Small intestine (tissue), 7 donors: ENCODE data around the gene BRMS1. TPM values are rescaled to one million over a fixed set of nuclear protein-coding genes. Genes with fewer than 3 reads are reported as not detected.
A peak's percentile ranks its signal among the peaks of the same experiment; 100 is the strongest.

Experiments
- DNase-seq, 2 donors: peaks; one replicate each; pipeline versions ENCODE4 v3.0.0 to v3.0.0-alpha.2; 2013
- FAIRE-seq: peaks from 2 replicates; lab custom pipeline; 2012; peaks lifted over from hg19 to GRCh38; lab: Jason Lieb, UNC
- H3K27ac ChIP-seq, 3 donors: one replicate each; pipeline ENCODE4 v1.5.1; 2013; ENCODE audit warnings: low read length in 2 of 3, mild to moderate bottlenecking in 2 of 3, control low read depth in 1 of 3, inconsistent platforms in 1 of 3, low read depth in 1 of 3, moderate library complexity in 1 of 3
- H3K27me3 ChIP-seq, 3 donors: one replicate each; pipeline ENCODE4 v1.6.1; 2013; ENCODE audit warnings: low read length in 3 of 3, inconsistent platforms in 1 of 3; ENCODE audit not compliant: control insufficient read depth in 3 of 3, insufficient read depth in 3 of 3
- H3K36me3 ChIP-seq, 3 donors: one replicate each; pipeline ENCODE4 v1.6.1; 2013; ENCODE audit warnings: low read length in 3 of 3, inconsistent platforms in 1 of 3, low read depth in 1 of 3, mild to moderate bottlenecking in 1 of 3, moderate library complexity in 1 of 3; ENCODE audit not compliant: control insufficient read depth in 3 of 3, insufficient read depth in 2 of 3
- H3K4me1 ChIP-seq, 3 donors: one replicate each; pipeline ENCODE4 v1.6.1; 2013; ENCODE audit warnings: low read length in 2 of 3, inconsistent platforms in 1 of 3, low read depth in 1 of 3, mild to moderate bottlenecking in 1 of 3, moderate library complexity in 1 of 3; ENCODE audit not compliant: control insufficient read depth in 3 of 3, insufficient read depth in 2 of 3
- H3K4me3 ChIP-seq, 3 donors: one replicate each; pipeline ENCODE4 v1.5.1; 2013; ENCODE audit warnings: low read length in 3 of 3, control low read depth in 1 of 3, inconsistent platforms in 1 of 3, low read depth in 1 of 3, mild to moderate bottlenecking in 1 of 3, moderate library complexity in 1 of 3
- H3K9me3 ChIP-seq, 2 donors: one replicate each; pipeline ENCODE4 v1.6.1; 2013; ENCODE audit warnings: low read depth in 1 of 2, low read length in 1 of 2; ENCODE audit not compliant: control insufficient read depth in 2 of 2, insufficient read depth in 1 of 2
- WGBS, 3 donors: extraction: QIAGEN DNeasy Blood & Tissue Kit; methylation state at CpG; one replicate each; pipeline ENCODE4 v1.1.7; 2013; 5-methylcytosine and 5-hydroxymethylcytosine counted together
- polyA plus RNA-seq, 4 donors: library from polyadenylated mRNA; stranded (reverse) in 3 of 4; unstranded in 1 of 4; fragments of 200-250 nt in 3 of 4; fragments of 120-200 nt in 1 of 4; gene quantifications; one replicate each; pipeline versions ENCODE4 v1.2.1 to v1.2.3, GENCODE V29; 2013
- donor health status: healthy with polysubstance abuse.
- donor health status: control.
- donor health status: control.
- donor health status: Bipolar disorder and iron deficiency.
- donor health status: healthy.

The BRMS1 gene
- polyA plus RNA-seq, 4 donors: 33.5 to 77.5 (median 72.7) TPM

GRCh38 chr11:66331542-66332370, 13.1 kb downstream of the BRMS1 start:
- peaks cover 0 to 33% (median 0%) of the 10 kb centered on the region in 3 donors for H3K36me3 ChIP-seq
- H3K27ac ChIP-seq: no peak overlapping the region
- peaks cover 0 to 26% (median 0%) of the 10 kb centered on the region in 3 donors for H3K4me1 ChIP-seq
- no peaks in the 10 kb centered on the region for H3K9me3 ChIP-seq
- FAIRE-seq (no peak), DNase-seq (no peak)
- no peak overlapping the region for H3K4me3 ChIP-seq
- H3K27me3 ChIP-seq: no peaks in the 10 kb centered on the region
- WGBS, 3 donors: 91 to 92% (median 92%) methylated on average over 12 of the region's 12 CpGs

DNA sequence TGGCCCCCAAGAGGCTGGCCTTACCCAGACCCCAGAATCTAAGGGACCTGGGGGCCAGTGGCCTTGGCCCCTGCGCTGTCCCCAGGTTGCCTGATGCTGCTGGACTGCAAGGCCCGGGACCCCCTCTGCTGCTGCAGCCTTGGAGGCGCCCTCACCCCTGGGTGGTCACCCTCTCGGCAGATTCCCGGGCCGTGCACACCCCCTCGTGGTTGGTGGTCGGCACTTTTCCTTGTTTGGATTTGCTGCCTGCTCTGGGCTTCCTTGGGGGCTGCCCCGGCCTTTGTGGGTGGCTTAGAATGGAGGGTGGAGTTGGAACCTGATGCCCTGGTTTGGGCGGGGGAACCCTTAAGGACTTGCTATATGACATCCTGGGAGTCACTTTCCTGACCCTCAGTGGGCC, 14.0 kb downstream of the BRMS1 start:
- WGBS, 3 donors: 66 to 77% (median 74%) methylated on average over 10 of the region's 10 CpGs
- no peak overlapping the region for H3K27ac ChIP-seq
- peaks cover 0 to 32% (median 0%) of the 10 kb centered on the region in 3 donors for H3K36me3 ChIP-seq
- peaks cover 0 to 22% (median 0%) of the 10 kb centered on the region in 3 donors for H3K4me1 ChIP-seq
- H3K9me3 ChIP-seq: no peaks in the 10 kb centered on the region
- DNase-seq (no peak), FAIRE-seq (no peak)
- H3K4me3 ChIP-seq: no peak overlapping the region
- no peaks in the 10 kb centered on the region for H3K27me3 ChIP-seq

DNA sequence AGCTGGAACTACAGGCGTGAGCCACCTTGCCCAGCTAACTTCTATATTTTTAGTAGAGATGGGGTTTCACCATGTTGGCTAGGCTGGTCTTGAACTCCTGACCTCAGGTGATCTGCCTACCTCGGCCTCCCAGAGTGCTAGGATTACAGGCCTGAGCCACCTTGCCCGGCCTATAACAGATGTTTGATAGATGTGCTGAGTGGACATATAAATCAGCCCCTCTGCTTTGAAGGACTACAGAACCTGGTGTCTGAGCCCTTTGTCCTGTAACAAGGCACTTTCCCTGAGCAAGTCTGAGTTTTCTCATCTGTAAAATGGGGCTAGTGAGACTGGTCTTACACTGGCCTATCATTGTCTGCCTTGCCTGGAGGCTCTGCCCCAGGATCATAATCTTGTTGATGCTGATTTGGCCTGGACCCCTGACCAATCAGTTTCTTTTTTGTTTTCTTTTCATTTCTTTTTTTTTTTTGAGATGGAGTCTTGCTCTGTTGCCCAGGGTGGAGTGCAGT, 15.7 kb downstream of the BRMS1 start:
- no peaks in the 10 kb centered on the region for H3K27me3 ChIP-seq
- H3K36me3 ChIP-seq: peaks cover 0 to 27% (median 0%) of the 10 kb centered on the region in 3 donors
- H3K4me3 ChIP-seq: no peak overlapping the region
- 75 to 85% (median 85%) methylated on average over 3 of the region's 3 CpGs for WGBS, 3 donors
- H3K4me1 ChIP-seq: peaks cover 0 to 15% (median 0%) of the 10 kb centered on the region in 3 donors
- H3K27ac ChIP-seq: no peak overlapping the region
- H3K9me3 ChIP-seq: no peaks in the 10 kb centered on the region
- DNase-seq (no peak), FAIRE-seq (no peak)

DNA sequence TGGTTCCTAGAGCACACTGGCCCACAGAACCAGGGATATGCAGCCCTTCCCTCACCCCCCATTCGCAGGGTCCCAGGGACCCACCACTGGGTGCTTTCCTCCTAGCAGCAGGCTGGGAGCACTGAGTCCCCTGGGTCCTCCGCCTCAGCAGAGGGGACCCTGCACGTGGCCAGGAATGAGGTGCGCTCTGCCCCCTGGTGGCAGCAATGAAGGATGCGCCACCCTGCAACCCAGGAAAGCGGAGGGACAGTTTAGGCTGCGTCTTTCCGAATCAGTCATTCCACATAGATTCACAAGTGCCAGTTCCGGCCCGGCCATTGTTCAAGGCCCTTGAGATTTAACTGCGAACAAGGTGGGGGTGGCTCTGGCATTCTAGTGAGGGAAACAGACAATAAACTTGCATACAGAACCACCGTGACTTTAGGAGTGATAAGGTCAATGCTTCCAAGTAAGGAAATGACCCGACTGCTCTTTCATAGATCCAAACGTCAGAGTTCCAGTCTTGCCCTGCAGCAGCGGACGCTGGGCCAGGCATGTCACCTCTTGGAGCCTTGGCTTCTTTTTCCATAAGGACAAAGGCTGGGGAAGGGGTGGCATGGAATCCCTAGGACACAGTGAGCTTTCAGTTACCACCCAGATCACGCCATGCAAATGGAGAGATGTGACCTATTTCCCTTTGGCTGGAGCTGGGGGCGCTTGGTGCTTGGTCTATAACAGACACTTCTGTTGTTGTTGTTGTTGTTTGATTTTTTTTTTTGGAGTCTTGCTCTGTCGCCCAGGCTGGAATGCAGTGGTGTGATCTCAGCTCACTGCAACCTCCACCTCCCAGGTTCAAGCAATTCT, 16.4 kb downstream of the BRMS1 start:
- H3K36me3 ChIP-seq: peaks cover 0 to 24% (median 0%) of the 10 kb centered on the region in 3 donors
- H3K27me3 ChIP-seq: no peaks in the 10 kb centered on the region
- no peaks in the 10 kb centered on the region for H3K9me3 ChIP-seq
- H3K4me1 ChIP-seq: peaks cover 0 to 15% (median 0%) of the 10 kb centered on the region in 3 donors
- H3K27ac ChIP-seq: peak overlapping the region in 1 of 3 donors; percentile 18
- WGBS, 3 donors: 10 to 14% (median 12%) methylated on average over 18 to 19 of the region's 19 CpGs
- FAIRE-seq: no peak
- peak; percentile 73 to 90 for DNase-seq
- H3K4me3 ChIP-seq: no peak overlapping the region

DNA sequence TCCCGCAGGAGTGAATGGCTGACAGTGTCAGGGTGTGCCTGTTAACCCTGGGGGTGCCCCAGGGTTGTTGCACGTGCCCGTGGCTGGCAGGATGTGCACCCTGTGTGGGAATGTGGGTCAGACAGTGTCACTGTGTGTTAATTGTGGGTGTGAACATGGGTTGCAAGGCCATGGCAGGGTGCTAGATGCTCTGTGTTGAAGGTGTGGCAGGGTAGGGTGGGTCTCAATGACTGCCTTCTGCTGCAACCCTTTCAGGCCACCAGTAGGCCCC, 16.9 kb downstream of the BRMS1 start:
- Histone ChIP-seq H3K9me3 (no peaks in the 10 kb centered on the region), H3K36me3 (peaks cover 0 to 18% (median 0%) of the 10 kb centered on the region in 3 donors), H3K27ac (peak overlapping the region in 1 of 3 donors; percentile 9), H3K4me3 (no peak overlapping the region), H3K4me1 (peaks cover 0 to 15% (median 0%) of the 10 kb centered on the region in 3 donors), H3K27me3 (no peaks in the 10 kb centered on the region)
- no peak for DNase-seq
- 42 to 57% (median 51%) methylated on average over 3 of the region's 3 CpGs for WGBS, 3 donors
- no peak for FAIRE-seq

DNA sequence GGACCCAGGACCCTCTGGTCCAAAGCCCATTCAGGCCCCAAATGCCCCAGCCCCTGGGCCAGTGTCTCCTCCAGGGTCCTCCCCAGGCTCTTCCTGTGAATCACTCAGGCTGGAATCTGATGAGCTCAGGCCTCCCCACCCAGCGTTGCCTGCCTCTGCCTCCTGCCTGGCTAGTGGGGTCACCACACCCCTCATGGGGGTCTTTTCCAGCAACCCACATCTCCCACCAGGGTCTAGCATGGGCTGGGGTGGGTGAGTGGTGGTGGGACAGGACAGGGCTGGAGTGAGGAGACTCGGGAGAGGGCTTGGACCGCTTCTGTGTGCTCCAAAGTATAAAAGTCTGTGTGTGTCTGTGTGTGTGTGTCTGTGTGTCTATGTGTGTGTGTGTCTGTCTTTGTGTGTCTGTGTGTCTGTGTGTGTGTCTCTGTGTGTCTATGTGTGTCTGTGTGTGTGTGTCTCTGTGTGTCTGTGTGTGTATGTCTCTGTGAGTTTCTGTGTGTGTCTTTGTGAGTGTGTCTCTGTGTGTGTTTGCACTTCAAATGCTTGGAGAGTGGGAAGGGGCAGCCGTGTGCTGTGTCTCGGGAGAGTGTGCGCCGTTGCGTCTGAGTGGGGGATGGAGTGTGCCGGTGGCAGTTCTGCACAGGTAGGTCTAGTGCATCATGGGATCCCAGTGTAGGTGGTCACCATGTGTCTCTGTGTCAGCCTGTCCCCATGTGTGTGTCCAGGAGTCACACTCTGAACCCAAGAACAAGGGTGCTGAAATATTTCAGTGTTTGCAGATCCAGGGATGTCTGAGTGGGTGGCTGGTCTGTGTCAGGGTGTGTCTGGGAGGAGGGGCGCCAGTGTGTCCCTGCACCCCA, 17.5 kb downstream of the BRMS1 start:
- Histone ChIP-seq H3K36me3 (peaks cover 0 to 12% (median 0%) of the 10 kb centered on the region in 3 donors), H3K4me3 (no peak overlapping the region), H3K4me1 (peaks cover 0 to 15% (median 0%) of the 10 kb centered on the region in 3 donors), H3K27ac (peak overlapping the region in 2 of 3 donors; percentile 9 to 38), H3K9me3 (no peaks in the 10 kb centered on the region), H3K27me3 (no peaks in the 10 kb centered on the region)
- DNase-seq: no peak
- 79 to 86% (median 83%) methylated on average over 10 of the region's 10 CpGs for WGBS, 3 donors
- FAIRE-seq: no peak

DNA sequence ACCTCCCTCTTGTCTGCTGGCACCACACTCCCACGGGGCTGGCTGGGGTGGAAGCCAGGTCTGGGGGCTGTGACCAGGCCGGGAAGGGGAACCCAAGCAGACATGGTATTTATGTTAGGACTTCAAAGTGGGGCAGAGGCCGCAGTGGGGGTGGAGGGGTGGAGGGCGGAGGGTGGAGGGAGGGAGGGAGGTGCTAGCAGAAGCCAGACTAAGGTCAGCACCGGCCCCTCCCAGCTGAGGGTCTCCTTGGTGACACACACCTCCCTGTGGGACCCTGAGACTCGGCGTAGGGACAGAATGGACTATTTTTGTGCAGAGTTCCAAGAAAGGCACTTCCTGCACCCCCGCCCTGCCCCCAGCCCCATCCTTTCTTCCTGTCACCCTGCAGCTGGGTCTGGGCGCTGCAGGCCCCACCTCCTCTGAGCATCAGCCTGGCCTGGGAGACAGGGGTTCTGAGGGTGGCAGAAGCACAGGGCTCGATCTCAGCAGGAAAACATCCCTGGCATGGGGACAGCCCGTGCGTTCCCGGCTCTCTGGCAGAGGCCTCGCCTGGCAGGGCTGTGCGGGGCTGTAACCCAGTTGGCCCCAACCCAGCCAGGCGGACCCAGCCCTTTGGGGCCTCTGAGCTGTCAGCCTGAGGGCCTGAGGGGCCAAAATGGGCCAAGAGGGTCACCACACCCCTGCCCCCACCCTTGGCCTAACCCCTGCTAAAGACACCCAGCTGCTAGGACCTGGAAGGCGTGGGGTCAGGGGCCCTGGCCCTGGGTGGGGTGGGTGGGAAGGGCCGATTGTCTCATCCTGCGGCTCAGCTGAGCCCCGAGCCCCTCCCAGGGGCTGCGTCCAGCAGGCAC, 18.4 kb downstream of the BRMS1 start:
- peak overlapping the region; percentile 5 to 71 (median 38) for H3K27ac ChIP-seq
- no peaks in the 10 kb centered on the region for H3K9me3 ChIP-seq
- WGBS, 3 donors: 43 to 64% (median 55%) methylated on average over 18 to 21 of the region's 21 CpGs
- peaks cover 0 to 15% (median 0%) of the 10 kb centered on the region in 3 donors for H3K4me1 ChIP-seq
- DNase-seq: peak in 1 of 2 donors; percentile 29
- FAIRE-seq: no peak
- H3K4me3 ChIP-seq: no peak overlapping the region
- H3K27me3 ChIP-seq: no peaks in the 10 kb centered on the region
- peaks cover 0 to 3% (median 0%) of the 10 kb centered on the region in 3 donors for H3K36me3 ChIP-seq
